Left colon (tissue), 2 donors: ENCODE data around the gene CYP3A5. TPM values are rescaled to one million over a fixed set of nuclear protein-coding genes. Genes with fewer than 3 reads are reported as not detected.
"Not testable (repeated sequence)": the region's sequence is repeated elsewhere in the genome, so short reads cannot be mapped to it uniquely, and the experiment has no call there.

Experiments used
- ATAC-seq: fragments of 200-7000 bp; cut with Tn5 transposase; one replicate; pipeline ENCODE4 v1.9.1; 2020; ENCODE audit warnings: mild to moderate bottlenecking, moderate library complexity
- DNase-seq, 2 donors: peaks; one replicate each; pipeline ENCODE4 v3.0.0-alpha.2; 2020
- intact Hi-C, 2 donors: fragments of 100-400 bp; cut with DNase I in 1 of 2; cut with micrococcal nuclease in 1 of 2; formaldehyde crosslinking; loops; one replicate each; pipeline versions ENCODE4 v1.11.2 to v1.14.0; 2022; cut with DNase I, micrococcal nuclease
- long read RNA-seq: library from polyadenylated mRNA; unstranded; transcript quantifications from one replicate; pipeline ENCODE4 v2.0.0, GENCODE V29; 2021
- total RNA-seq, 2 donors: library from RNA; stranded (reverse); fragmentation: NEBNext Ultra II Directional; extraction: Animal tissue kit (Norgen Biotek cat#: 25700); gene quantifications; one replicate each; pipeline ENCODE4 v1.2.1, GENCODE V29; 2021
- donor health status: DM: no; HTN: no; CAD: no.
- donor health status: DM: yes; HTN: yes; CAD: no.

The CYP3A5 gene
- 100 to 1,000 TPM; 112 to 144 TPM for total RNA-seq
- long read RNA-seq, transcript CYP3A5-201 (13 exons, 1,720 nt), result major isoform, 41 of 82 reads
- long read RNA-seq, partial matches to known transcripts, result 11 of 82 reads
- long read RNA-seq, other reads (novel, unspliced or antisense), result 27 of 82 reads

- intact Hi-C loops, result no loop called here
- ATAC-seq, result peak; percentile 86
- peak; percentile 73 to 77 for DNase-seq
Measured at GRCh38 chr7:99679400-99680191, at the start of gene CYP3A5. CYP3A5 (minus strand) TSS chr7:99679996; CDS start chr7:99679896, 100 bp downstream.

GRCh38 chr7:99728615-99729014 is 48.8 kb upstream of the CYP3A5 start:
- no peak for ATAC-seq
- intact Hi-C loops, result no loop called here
- DNase-seq, result no peak

GRCh38 chr7:99723201-99723600 is 43.4 kb upstream of the CYP3A5 start:
- intact Hi-C loops, ATAC-seq, DNase-seq: not testable (repeated sequence)

GRCh38 chr7:99720800-99721595 is 41.2 kb upstream of the CYP3A5 start:
- DNase-seq (peak in 1 of 2 donors; percentile 7), ATAC-seq (peak; percentile 26)
- intact Hi-C loops, result no loop called here

- ATAC-seq, result peak; percentile 99
Measured at GRCh38 chr7:99719996-99720769, 40.4 kb upstream of the CYP3A5 start.

GRCh38 chr7:99713995-99714570 is 34.3 kb upstream of the CYP3A5 start:
- DNase-seq (no peak), ATAC-seq (no peak)
- intact Hi-C loops, result no loop called here

More at GRCh38 chr7:99719996-99720769, 40.4 kb upstream of the CYP3A5 start:
- intact Hi-C loops, result no loop called here
- peak; percentile 34 to 37 for DNase-seq

- no peak for ATAC-seq
- no peak for DNase-seq
- intact Hi-C loops, result no loop called here
Measured at GRCh38 chr7:99709838-99710578, 30.2 kb upstream of the CYP3A5 start.

- intact Hi-C loops, result no loop called here
- ATAC-seq (no peak), DNase-seq (no peak)
Measured at GRCh38 chr7:99709260-99709659, 29.5 kb upstream of the CYP3A5 start.

GRCh38 chr7:99707096-99707495 is 27.3 kb upstream of the CYP3A5 start:
- no peak for DNase-seq
- intact Hi-C loops, result no loop called here

GRCh38 chr7:99699946-99700345 is 20.1 kb upstream of the CYP3A5 start:
- intact Hi-C loops, result no loop called here
- no peak for DNase-seq
- ATAC-seq, result peak; percentile 81

More at GRCh38 chr7:99707096-99707495, 27.3 kb upstream of the CYP3A5 start:
- ATAC-seq, result no peak

- ATAC-seq (peak; percentile 97), DNase-seq (peak in 1 of 2 donors; percentile 53)
- intact Hi-C loops, result not testable (repeated sequence)
Measured at GRCh38 chr7:99698867-99699730, 19.3 kb upstream of the CYP3A5 start.

- ATAC-seq (no peak), DNase-seq (no peak)
- intact Hi-C loops, result no loop called here
Measured at GRCh38 chr7:99694912-99695304, 15.1 kb upstream of the CYP3A5 start.

- ATAC-seq, result peak; percentile 46
- no peak for DNase-seq
- intact Hi-C loops, result no loop called here
Measured at GRCh38 chr7:99694201-99694911, 14.6 kb upstream of the CYP3A5 start.

- intact Hi-C loops, result no loop called here
- ATAC-seq, result peak; percentile 71
Measured at GRCh38 chr7:99693427-99694200, 13.8 kb upstream of the CYP3A5 start.

GRCh38 chr7:99693100-99693426 is 13.3 kb upstream of the CYP3A5 start:
- intact Hi-C loops, result no loop called here
- DNase-seq (no peak), ATAC-seq (no peak)

More at GRCh38 chr7:99693427-99694200, 13.8 kb upstream of the CYP3A5 start:
- no peak for DNase-seq

GRCh38 chr7:99692563-99692962 is 12.8 kb upstream of the CYP3A5 start:
- intact Hi-C loops, result not testable (repeated sequence)

More at GRCh38 chr7:99692563-99692962, 12.8 kb upstream of the CYP3A5 start:
- ATAC-seq, DNase-seq: not testable (repeated sequence)
